ENCODE measurements around the gene MEAF6.
A peak's percentile ranks its signal among the peaks of the same experiment; 100 is the strongest.

The MEAF6 gene

GRCh38 chr1:37474697-37475379 is 39.7 kb downstream of the MEAF6 start:
- TF ChIP-seq RAD21 (IDR thresholded peaks at IDR 0.05; ENCODE audit: low read depth) (no peak), REST (IDR thresholded peaks at IDR 0.05; ENCODE audit: low read depth) (no peak), TEAD4 (IDR thresholded peaks at IDR 0.05) (no peak), NFIC (IDR thresholded peaks at IDR 0.05) (no peak), CEBPB (IDR thresholded peaks at IDR 0.05) (no peak), FOXM1 (IDR thresholded peaks at IDR 0.05; ENCODE audit: borderline replicate concordance, low read depth) (no peak), ZBTB7A (IDR thresholded peaks at IDR 0.05; ENCODE audit: low read depth) (no peak), MAX (IDR thresholded peaks at IDR 0.05) (no peak), TAF1 (IDR thresholded peaks at IDR 0.05; ENCODE audit: low read depth) (no peak), USF1 (IDR thresholded peaks at IDR 0.05) (no peak), CREB1 (IDR thresholded peaks at IDR 0.05; ENCODE audit: low read depth) (no peak), YY1 (IDR thresholded peaks at IDR 0.05; ENCODE audit: low read depth) (no peak)

GRCh38 chr1:37474046-37474696 is 40.4 kb downstream of the MEAF6 start, which contains the start of gene ZC3H12A:
TSS of gene ZC3H12A (plus strand) at chr1:37474580. CDS start at chr1:37475497, 917 bp downstream.
- TF ChIP-seq FOXM1 (IDR thresholded peaks at IDR 0.05; ENCODE audit: borderline replicate concordance, low read depth) (no peak), TAF1 (IDR thresholded peaks at IDR 0.05; ENCODE audit: low read depth) (peak; percentile 42; the same call in 1 of the 2 replicates), ZBTB7A (IDR thresholded peaks at IDR 0.05; ENCODE audit: low read depth) (0 out of 2 replicates have a peak, but pooled peaks have one; percentile 20), EGR1 (IDR thresholded peaks at IDR 0.05) (0 out of 2 replicates have a peak, but pooled peaks have one; percentile 25), REST (IDR thresholded peaks at IDR 0.05; ENCODE audit: low read depth) (no peak), USF1 (IDR thresholded peaks at IDR 0.05) (peak; percentile 26; the same call in 1 of the 2 replicates), YY1 (IDR thresholded peaks at IDR 0.05; ENCODE audit: low read depth) (peak; percentile 69)

GRCh38 chr1:37473431-37474045 is 41.0 kb downstream of the MEAF6 start:
- TF ChIP-seq TAF1 (IDR thresholded peaks at IDR 0.05; ENCODE audit: low read depth) (no peak), USF1 (IDR thresholded peaks at IDR 0.05) (no peak), CREB1 (IDR thresholded peaks at IDR 0.05; ENCODE audit: low read depth) (no peak), ZBTB7A (IDR thresholded peaks at IDR 0.05; ENCODE audit: low read depth) (no peak), MAX (IDR thresholded peaks at IDR 0.05) (no peak), EP300 (IDR thresholded peaks at IDR 0.05; ENCODE audit: borderline replicate concordance) (no peak)

GRCh38 chr1:37472994-37473393 is 41.6 kb downstream of the MEAF6 start:
- TF ChIP-seq FOXM1 (IDR thresholded peaks at IDR 0.05; ENCODE audit: borderline replicate concordance, low read depth) (no peak), EP300 (IDR thresholded peaks at IDR 0.05; ENCODE audit: borderline replicate concordance) (no peak), NFIC (IDR thresholded peaks at IDR 0.05) (no peak), ZBTB7A (IDR thresholded peaks at IDR 0.05; ENCODE audit: low read depth) (no peak), EGR1 (IDR thresholded peaks at IDR 0.05) (no peak), TEAD4 (IDR thresholded peaks at IDR 0.05) (no peak), USF1 (IDR thresholded peaks at IDR 0.05) (no peak), TAF1 (IDR thresholded peaks at IDR 0.05; ENCODE audit: low read depth) (no peak), RAD21 (IDR thresholded peaks at IDR 0.05; ENCODE audit: low read depth) (no peak), CEBPB (IDR thresholded peaks at IDR 0.05) (no peak), CREB1 (IDR thresholded peaks at IDR 0.05; ENCODE audit: low read depth) (no peak), YY1 (IDR thresholded peaks at IDR 0.05; ENCODE audit: low read depth) (no peak)
